Duodenal mucosa (tissue), 2 donors: ENCODE measurements around the gene KNTC1.
"Not testable (repeated sequence)": the region's sequence is repeated elsewhere in the genome, so short reads cannot be mapped to it uniquely, and the experiment has no call there.

Experiments used
- H3K27ac ChIP-seq: one replicate; pipeline ENCODE4 v1.7.0; 2013; ENCODE audit warnings: low read depth, low read length
- H3K27me3 ChIP-seq, 2 donors: one replicate each; pipeline ENCODE4 v1.7.0; 2013; ENCODE audit warnings: low read length in 2 of 2, control low read depth in 1 of 2; ENCODE audit not compliant: insufficient read depth in 2 of 2, control insufficient read depth in 1 of 2
- H3K36me3 ChIP-seq, 2 donors: one replicate each; pipeline ENCODE4 v1.7.0; 2013; ENCODE audit warnings: low read length in 2 of 2, control low read depth in 1 of 2; ENCODE audit not compliant: insufficient read depth in 2 of 2, control insufficient read depth in 1 of 2
- H3K4me1 ChIP-seq, 2 donors: one replicate each; pipeline ENCODE4 v1.7.0; 2013; ENCODE audit warnings: low read length in 2 of 2, control low read depth in 1 of 2; ENCODE audit not compliant: insufficient read depth in 2 of 2, control insufficient read depth in 1 of 2
- H3K4me3 ChIP-seq, 2 donors: one replicate each; pipeline ENCODE4 v1.7.0; 2013; ENCODE audit warnings: low read length in 2 of 2, low read depth in 1 of 2
- H3K9ac ChIP-seq, 2 donors: one replicate each; pipeline ENCODE4 v1.7.0; 2013; ENCODE audit warnings: low read length in 2 of 2, low read depth in 1 of 2
- H3K9me3 ChIP-seq, 2 donors: one replicate each; pipeline ENCODE4 v1.7.0; 2013; ENCODE audit warnings: low read length in 2 of 2, control low read depth in 1 of 2; ENCODE audit not compliant: control insufficient read depth in 1 of 2

The KNTC1 gene

DNA sequence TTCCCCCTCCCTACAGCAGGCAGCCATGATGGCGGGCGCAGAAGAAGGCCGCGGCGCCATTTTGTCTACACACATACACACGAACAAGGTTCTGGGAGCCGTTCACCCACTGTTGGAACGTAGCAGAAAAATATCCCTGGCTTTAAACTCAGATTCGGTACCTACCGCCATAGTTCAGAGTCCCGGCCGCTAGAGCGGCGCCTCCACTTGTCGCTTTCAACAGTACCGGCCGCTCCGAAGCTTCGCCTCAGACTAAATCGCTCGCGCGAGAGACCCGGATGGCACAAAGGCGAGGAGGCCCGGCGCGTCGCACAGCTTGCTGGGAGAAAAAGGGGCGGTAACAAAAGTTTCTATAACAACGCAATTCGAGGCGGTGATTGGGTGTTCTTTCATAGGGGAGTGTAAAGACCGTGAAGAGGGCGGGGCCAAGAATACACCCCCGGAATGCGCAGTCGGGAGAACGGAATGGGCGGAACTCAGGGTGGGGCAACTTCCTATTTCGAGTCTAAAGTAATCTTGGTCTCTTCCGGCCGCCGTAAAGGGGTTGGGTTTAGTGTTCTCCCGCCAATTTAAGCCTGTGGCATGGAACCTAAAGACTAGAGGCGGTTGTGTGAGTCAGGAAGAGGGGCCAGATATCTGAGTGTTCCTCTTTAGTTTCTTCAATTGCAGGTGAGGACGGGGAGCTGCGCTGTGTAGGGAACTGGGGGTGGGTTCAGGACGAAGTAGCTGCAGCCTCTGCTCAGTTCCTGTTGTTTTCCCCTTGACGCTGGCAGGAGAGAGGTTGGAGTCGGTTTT lies at the start of gene KNTC1, which contains the start of gene RSRC2:
Gene KNTC1 (plus strand): TSS at position 567 of the 795 bp plus-strand sequence. CDS start 2,815 bp downstream, outside the sequence.
Gene RSRC2 (minus strand): TSS at position 254 of the 795 bp plus-strand sequence. CDS start 83 bp downstream, at position 171.
- Histone ChIP-seq H3K27me3 (no peaks in the 10 kb centered on the region), H3K4me3 (peak within 1 kb of the TSS; percentile 94 to 100), H3K36me3 (peaks cover 6 to 9% of the 10 kb centered on the region in 2 donors), H3K9ac (peak within 1 kb of the TSS; percentile 96 to 100), H3K9me3 (no peaks in the 10 kb centered on the region), H3K27ac (peak within 1 kb of the TSS; percentile 98), H3K4me1 (peaks cover 33 to 38% of the 10 kb centered on the region in 2 donors)

DNA sequence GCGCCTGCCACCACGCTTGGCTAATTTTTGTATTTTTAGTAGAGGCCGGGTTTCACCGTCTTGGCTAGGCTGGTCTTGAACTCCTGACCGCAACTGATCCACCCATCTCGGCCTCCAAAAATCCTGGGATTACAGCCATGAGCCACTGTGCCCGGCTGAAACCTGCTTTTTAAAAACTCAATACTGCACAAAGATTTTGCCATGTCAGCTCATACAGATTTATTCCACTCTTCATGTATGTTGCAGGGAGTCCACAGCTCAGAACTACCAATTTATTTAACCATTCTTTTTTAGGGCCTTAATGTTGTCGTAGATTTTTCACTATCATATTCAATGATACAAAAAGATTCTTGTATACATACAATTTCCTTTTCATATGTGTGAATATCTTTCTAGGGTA lies 46.3 kb upstream of the KNTC1 start:
- no peak overlapping the region for H3K4me3 ChIP-seq
- H3K27ac ChIP-seq, result no peak overlapping the region
- no peaks in the 10 kb centered on the region for H3K4me1 ChIP-seq
- H3K9ac ChIP-seq, result no peak overlapping the region
- peaks cover 44 to 76% of the 10 kb centered on the region in 2 donors for H3K36me3 ChIP-seq
- H3K27me3 ChIP-seq, result no peaks in the 10 kb centered on the region
- no peaks in the 10 kb centered on the region for H3K9me3 ChIP-seq

DNA sequence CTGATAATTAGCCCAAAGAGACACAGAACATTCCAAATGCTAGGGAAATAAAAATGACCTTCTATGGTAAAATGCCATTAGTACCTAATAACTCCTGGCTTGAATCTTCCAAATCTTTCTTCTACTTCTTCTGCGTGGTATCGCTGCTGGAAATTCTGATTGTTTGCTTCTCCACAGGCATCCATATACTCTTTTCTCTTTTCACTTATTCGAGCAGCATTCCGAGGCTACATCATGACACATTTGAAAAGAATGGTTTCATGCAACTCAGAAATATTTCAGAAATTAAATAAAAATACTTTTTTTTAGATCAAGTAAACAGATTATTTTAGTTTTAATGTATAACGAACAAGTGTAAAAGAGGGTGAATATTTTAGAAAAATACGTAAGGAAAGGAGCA lies 45.2 kb upstream of the KNTC1 start:
- H3K9me3 ChIP-seq, result no peaks in the 10 kb centered on the region
- H3K27ac ChIP-seq, result no peak overlapping the region
- H3K36me3 ChIP-seq, result peaks cover 44 to 73% of the 10 kb centered on the region in 2 donors
- H3K27me3 ChIP-seq, result no peaks in the 10 kb centered on the region
- H3K4me1 ChIP-seq, result no peaks in the 10 kb centered on the region
- no peak overlapping the region for H3K9ac ChIP-seq
- H3K4me3 ChIP-seq, result no peak overlapping the region

GRCh38 chr12:122483969-122484368 lies 43.1 kb upstream of the KNTC1 start:
- Histone ChIP-seq H3K4me1 (no peaks in the 10 kb centered on the region), H3K27ac (no peak overlapping the region), H3K4me3 (no peak overlapping the region), H3K9ac (no peak overlapping the region), H3K9me3 (no peaks in the 10 kb centered on the region), H3K27me3 (no peaks in the 10 kb centered on the region), H3K36me3 (peaks cover 42 to 75% of the 10 kb centered on the region in 2 donors)

GRCh38 chr12:122484385-122484784 lies 42.7 kb upstream of the KNTC1 start:
- H3K4me3 ChIP-seq, H3K4me1 ChIP-seq, H3K27me3 ChIP-seq, H3K9me3 ChIP-seq, H3K9ac ChIP-seq, H3K27ac ChIP-seq: not testable (repeated sequence)
- H3K36me3 ChIP-seq, result peaks cover 45 to 78% of the 10 kb centered on the region in 2 donors

GRCh38 chr12:122486360-122486759 lies 40.7 kb upstream of the KNTC1 start:
- not testable (repeated sequence) for H3K27ac ChIP-seq, H3K27me3 ChIP-seq, H3K4me1 ChIP-seq, H3K9ac ChIP-seq, H3K9me3 ChIP-seq, H3K4me3 ChIP-seq
- peaks cover 37 to 77% of the 10 kb centered on the region in 2 donors for H3K36me3 ChIP-seq

- Histone ChIP-seq H3K36me3 (peaks cover 38 to 75% of the 10 kb centered on the region in 2 donors), H3K4me3 (no peak overlapping the region), H3K27me3 (no peaks in the 10 kb centered on the region), H3K9me3 (no peaks in the 10 kb centered on the region), H3K4me1 (no peaks in the 10 kb centered on the region), H3K9ac (no peak overlapping the region), H3K27ac (no peak overlapping the region)
Observed at GRCh38 chr12:122486805-122487426, 40.1 kb upstream of the KNTC1 start.

DNA sequence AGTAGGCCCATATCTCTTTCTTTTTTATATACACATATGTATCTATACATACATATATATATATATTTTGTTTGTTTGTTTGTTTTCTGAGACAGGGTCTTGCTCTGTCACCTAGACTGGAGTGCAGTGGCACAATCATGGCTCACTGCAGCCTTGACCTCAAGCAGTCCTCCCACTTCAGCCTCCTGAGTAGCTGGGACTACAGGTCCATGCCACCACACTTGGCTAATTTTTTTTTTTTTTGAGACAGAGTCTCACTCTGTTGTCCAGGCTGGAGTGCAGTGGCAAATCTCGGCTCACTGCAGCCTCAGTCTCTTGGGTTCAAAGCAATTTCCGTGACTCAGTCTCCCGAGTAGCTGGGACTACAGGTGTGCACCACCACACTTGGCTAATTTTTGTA lies 39.2 kb upstream of the KNTC1 start:
- not testable (repeated sequence) for H3K4me3 ChIP-seq, H3K27ac ChIP-seq, H3K4me1 ChIP-seq, H3K9ac ChIP-seq, H3K9me3 ChIP-seq, H3K27me3 ChIP-seq
- H3K36me3 ChIP-seq, result peaks cover 36 to 73% of the 10 kb centered on the region in 2 donors

GRCh38 chr12:122489038-122489437 lies 38.0 kb upstream of the KNTC1 start:
- Histone ChIP-seq H3K9ac (no peak overlapping the region), H3K27me3 (no peaks in the 10 kb centered on the region), H3K27ac (no peak overlapping the region), H3K4me3 (no peak overlapping the region), H3K9me3 (no peaks in the 10 kb centered on the region), H3K36me3 (peaks cover 34 to 64% of the 10 kb centered on the region in 2 donors), H3K4me1 (no peaks in the 10 kb centered on the region)

- Histone ChIP-seq H3K9ac (no peak overlapping the region), H3K4me1 (no peaks in the 10 kb centered on the region), H3K27me3 (no peaks in the 10 kb centered on the region), H3K27ac (no peak overlapping the region), H3K4me3 (no peak overlapping the region), H3K9me3 (no peaks in the 10 kb centered on the region), H3K36me3 (peaks cover 23 to 53% of the 10 kb centered on the region in 2 donors)
Observed at GRCh38 chr12:122491991-122492390, 35.1 kb upstream of the KNTC1 start.
